SW 1271 (cell line): ENCODE measurements around the gene SLC35E1.

Experiments
- DNase-seq, 2 experiments: peaks; one replicate each; lab custom pipeline; 2025; lab: John Stamatoyannopoulos, UW

The SLC35E1 gene

DNA sequence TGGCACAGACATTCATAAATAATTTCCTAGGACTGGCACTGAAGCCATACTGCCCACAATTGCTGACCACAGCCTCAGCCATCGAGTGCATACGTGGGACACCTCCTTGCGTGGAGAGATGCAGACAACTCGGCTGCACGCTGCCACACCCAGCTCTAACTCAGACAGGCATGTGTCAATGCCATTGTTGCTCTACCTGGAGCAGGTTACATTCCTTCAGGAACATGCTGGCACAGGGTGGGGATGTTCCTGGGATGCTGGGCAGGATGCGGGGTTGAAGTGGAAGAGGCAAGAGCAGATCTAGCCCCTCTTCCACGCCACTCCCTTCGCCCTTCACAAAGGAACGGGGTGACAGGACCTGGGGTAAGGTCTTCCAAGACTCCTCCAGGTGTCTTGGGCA lies 24.2 kb upstream of the SLC35E1 start:
- DNase-seq: no peak

DNA sequence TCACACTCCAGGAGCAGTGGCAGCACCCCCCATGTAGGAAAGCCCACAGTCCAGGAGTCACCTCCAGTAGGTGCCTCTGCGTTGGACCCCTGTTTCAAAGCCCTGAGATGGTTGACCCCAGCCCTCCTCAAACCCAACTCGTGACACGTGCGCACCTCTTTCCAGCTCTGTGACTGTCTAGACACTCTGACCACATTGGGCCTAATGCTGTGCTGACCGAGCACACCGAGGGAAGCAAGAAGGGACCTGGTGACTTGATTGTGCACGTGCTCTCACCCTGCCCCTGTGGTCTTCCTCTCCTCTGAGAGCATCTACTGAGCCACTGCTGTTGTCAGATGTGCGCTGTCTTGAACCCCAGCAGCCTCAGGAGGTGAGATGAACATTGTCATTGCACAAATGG lies 22.9 kb upstream of the SLC35E1 start:
- DNase-seq: no peak

DNA sequence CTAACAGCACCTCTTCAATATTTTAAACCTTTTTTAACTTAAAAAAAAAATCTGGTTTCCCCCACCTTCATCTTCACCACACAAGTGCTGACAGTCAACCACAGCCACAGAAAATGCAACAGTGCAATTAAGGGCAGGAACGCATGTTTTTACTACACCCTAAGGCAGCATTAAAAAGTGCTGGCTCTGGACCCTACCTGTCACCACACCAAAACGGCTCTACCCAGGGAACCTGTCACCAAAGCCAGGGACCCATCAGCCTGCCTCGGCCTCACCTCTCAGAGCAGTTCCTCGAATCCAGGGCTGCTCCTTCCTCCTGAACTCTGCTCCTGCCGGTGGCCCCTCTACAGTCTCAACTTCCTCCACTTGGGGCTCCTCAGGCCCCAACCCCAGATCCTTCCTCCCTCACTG lies 22.5 kb upstream of the SLC35E1 start:
- no peak for DNase-seq

DNA sequence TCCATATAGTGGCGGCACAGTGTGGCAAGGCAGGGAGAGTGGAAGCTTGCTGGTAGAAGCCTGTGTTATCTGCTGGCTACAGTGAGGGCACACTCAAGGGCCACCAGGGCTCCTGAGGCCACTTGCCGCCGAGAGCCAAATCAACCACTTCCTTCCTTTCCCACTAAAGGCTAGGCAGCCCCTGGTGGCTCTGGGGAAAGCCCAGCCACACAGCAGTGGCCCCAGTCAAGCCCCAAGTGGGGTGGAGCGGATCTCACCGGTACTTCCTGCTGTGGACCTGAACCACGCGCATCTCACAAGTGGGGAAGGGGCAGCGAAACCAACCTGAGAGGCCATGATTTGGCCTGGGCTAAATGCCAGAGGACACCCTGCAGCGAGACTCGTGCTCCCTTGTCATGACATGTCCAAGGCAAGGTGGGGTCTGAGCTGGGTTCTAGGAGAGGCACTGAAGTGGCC lies 21.9 kb upstream of the SLC35E1 start:
- no peak for DNase-seq

DNA sequence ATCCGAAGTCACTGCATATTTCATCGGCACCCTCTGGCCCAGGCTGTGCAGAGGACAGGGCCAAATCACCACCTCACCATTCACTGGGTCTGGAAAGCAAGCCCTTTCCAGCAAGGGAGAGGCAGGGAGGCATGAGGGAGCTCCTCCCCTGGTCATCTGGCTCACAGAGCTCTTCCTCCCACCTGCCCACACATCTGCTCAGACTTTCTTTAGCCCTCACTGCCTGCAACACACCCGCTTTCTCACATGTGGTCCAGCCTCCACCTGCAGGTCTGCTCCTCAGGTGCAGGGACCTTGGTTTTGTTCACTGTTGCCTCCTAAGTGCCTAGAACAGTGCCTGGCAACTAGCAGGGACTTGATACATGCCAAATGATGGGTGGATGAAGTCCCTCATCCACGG lies 21.0 kb upstream of the SLC35E1 start:
- no peak for DNase-seq

DNA sequence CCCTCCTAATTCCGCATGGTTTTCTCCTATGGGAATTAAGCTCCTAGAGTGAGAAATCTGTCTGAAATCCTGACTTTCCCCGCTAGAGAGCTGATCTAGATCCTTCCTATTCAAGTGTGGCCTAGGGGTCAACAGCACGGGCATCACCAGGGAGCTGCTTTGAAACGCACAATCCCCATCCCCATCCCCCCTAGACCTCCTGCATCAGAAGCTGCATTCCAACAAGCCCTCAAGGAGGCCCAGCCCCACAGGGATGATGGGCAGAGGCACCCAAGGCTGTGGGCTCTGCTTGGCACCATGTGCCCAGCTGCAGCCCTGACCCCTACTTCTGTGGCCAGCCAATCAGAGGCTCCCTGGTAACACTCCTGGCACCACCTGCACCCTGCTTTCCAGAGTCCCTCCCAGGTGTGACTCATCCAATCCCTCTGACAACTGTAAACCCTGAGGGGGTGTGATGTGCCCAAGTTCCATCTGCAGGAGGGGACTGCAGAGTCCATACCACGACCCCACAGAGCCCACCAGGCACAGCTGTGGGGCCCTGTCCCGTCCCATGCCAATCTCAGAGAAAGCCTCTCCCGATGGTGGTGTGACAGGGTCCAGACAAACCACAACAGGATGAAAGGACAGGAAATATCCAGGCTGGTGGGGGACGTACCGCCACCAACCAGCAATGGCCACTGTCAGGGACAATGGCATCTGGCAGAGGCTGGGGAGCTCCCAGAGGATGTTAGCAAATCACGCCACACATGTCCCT lies 19.8 kb upstream of the SLC35E1 start:
- no peak for DNase-seq

DNA sequence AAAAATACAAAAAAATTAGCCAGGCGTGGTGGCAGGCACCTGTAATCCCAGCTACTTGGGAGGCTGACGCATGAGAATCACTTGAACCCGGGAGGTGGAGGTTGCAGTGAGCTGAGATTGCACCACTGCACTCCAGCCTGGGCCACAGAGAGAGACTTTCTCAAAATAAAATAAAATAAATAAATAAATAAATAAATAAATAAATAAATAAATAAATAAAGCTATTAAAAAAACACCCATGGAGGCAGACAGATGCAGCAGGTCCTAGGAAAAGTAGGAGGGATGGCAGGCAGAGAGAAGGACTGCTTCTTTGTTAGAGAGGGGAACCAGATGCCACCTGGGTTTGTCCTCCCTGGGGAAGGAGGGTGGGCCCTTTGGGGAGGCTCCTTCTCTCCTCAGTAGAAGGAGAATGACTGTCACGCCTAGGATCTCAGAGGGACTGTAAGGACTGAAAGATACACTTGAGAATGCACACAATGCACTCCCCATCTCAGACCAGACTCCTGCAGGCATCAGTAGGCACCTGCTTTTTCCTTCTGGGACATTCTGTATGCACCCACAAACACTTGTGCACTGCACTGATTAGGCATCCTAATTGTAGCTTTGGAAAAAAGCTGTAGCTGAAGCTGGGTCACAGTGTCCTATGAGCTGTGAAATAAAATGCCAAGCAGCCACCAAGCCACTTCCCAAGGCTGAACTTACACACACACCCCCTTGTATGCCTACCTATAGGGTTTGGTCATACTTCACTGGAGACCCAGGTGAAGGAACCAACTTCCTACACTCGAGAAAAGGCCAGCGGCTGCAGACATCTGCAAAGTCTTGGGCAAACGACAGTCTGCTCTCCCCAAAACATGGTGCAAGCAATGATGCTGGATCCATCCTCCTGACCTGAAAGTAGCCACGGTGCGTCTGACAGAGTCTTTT lies 18.9 kb upstream of the SLC35E1 start:
- DNase-seq: no peak

DNA sequence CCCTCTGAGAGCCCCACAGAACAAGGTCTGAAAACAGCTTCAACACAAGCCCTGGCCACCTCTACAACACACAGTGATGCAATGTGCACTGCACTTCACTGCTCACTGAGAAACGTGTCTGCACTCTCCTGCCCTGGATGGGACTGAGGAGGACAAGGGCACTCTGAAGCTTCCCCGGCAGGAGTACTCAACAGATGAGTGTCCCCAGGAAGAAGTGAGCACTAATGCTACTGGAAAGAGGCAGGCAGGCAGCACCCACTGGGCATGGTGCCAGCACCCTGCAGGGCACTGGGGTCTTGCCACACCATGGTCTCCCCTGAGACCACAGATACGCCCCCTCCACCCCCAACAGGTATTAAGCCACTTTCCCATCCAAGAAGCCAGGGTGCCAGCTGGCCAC lies 17.7 kb upstream of the SLC35E1 start:
- no peak for DNase-seq

DNA sequence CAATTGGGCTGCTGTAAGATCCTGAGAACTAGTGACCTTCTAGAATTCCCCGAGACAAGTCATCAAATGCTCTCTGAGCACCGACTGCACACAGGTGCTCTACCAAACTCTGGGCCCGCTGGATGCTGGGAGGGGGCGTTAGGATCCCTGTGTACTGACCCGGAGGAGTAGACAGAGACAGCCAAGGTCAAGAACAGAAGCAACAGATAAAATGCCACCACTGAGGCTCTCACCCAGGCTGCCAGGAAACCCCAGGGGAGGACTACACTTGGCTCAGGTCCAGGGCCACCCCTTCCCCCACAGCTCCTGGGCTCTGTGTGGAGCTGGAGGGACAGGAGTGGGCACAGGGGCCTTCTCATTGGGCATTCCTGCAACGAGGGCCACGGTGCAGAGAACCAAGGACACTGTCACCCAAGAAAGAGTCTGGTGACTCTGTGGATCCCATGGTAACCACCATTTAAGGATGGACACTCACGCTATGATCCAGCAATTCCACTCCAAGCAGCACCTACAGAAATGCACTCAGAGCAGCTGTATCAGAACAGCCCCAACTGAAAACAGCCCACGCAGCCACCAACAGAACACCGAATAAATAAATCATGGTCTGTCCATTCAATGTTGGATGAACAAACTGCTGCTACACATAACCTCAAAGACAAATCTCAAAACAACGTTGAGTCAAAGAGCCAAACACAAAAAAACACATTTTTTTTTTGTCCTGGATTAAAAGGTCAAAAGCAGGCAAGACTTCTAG lies 16.8 kb upstream of the SLC35E1 start:
- no peak for DNase-seq

DNA sequence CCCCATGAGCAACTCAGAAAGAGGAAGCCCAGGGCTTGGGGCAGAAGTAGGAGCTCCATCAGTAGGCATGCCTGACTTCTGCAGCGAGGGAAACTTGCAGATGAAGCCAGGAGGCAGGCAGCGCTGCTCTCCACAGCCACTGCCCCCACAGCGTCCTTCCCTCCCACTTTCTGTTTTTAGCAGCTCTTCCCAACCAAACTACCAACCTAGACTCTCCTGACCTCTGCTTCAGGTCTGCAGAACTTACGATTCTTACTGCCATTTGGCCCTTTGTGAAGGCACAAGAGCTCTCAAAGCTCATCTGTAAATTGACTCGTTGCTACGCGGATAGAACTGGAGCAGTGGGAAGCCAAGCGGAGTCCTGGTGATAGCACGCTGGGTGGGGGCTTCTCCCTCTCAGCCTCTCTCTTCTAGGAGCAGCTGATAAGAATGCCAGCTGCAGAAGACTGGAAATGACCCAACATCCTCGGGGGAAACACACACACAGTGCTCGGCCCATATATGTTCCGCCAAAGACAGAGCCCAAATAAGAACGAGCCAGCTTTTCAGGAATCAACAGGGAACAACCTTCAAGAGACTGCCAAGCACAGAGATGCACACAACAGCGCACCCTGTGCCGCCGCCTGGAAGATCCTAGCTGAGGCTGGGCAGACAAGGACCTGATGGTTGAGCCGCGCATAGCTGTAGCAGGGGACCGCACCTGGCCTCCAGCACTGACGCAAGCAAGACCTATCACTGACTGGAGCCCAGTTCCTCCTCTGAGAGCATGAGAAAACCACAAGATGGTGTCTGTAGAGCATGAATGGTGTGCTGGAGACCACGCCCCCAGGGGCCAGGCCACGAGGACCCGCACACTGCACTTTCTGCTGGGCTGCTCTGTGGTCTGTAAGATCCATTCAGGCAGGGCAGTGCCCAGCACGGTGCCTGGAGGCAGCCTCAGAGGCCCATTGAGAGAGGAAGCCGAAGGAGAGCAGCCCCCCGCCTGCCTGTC lies 15.9 kb upstream of the SLC35E1 start:
- DNase-seq: no peak

DNA sequence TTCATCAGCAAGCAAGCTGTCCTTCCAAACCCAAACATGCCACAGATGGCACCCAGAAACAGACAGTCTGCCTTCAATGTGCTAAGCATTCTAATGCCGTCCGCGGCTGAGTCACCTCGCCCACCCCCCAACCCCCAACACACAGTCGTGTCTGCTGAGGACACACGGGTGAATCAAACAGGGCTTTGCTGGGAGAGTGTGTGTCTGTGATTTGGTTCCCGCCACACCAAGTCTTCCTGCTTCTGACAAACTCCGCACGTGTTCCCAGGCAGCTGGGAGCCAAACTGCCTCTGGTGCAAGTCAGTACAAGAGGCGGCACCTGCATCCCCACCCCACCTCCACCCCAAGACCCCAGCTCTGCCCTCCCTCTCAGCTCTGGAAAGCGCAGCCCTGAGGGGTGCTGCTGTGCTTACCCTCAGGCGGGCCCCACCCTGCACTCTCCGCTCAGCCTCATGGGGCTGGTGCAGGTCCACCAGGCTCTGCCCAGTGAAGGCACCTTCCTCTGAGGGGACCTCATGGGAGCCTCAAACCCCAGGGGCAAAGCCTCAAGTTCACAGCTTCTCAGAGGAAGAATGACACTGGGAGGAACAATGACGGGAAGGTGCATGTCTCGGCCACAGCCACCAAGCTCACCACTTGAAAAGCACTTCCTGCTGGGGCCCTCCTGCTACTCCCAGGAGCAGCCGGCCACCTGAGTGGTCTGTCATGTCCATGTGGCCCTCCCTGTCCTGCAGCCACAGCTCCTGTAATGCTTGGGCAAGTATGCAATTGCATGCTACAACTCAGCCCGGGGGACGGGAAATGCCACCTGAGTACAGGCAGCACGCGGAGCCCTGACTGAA lies 15.0 kb upstream of the SLC35E1 start:
- no peak for DNase-seq

DNA sequence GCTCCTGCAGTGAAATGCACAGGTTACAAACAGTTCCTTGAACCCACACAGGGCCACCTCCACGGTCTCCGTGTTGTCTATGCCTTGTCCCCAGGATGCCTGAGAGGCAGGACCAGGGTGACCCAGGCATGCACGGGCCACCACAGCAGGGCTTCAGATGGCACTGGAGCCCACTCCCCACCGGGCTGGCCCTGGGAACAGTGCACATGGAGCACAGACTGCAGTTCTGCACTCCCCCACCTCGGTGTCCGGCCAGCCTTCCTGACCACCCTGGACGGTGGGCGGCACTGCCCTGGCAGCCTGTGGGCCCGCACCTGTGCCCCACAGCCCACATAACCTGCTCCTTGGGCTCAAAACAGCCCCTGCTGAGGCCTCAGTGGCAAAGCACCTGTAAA lies 14.3 kb upstream of the SLC35E1 start:
- DNase-seq: no peak

DNA sequence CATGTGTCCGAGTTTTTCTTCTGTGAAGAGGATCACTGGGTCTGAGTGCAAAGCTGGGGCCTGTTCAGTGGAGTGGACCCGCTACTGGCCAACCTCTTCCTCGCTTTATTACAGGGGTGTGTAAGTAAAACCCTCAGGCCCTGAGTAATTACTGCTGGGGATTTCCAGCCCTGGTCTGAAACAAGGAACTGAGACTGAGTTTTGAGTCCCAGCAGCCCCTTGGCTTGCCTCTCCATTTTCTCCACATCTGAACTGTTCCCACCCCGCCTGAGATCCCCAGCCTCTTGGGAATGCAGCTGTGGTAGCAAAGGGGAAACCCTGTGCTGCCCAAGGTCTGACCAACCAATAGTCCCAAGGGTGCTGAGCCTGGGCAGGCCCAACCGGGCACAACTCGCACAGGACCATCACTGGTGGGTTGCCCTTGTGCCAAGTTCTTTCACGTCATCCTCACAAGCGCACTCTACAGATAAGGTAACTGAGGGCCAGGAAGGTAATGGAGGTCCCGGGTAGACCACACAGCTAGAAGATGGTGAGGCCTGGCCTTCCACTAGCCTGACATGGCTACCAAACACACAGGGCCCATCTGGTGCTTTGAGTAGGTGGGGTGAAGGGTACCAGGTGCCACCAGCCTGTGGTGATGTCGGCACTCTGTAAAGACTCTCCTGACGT lies 13.7 kb upstream of the SLC35E1 start:
- DNase-seq: no peak

DNA sequence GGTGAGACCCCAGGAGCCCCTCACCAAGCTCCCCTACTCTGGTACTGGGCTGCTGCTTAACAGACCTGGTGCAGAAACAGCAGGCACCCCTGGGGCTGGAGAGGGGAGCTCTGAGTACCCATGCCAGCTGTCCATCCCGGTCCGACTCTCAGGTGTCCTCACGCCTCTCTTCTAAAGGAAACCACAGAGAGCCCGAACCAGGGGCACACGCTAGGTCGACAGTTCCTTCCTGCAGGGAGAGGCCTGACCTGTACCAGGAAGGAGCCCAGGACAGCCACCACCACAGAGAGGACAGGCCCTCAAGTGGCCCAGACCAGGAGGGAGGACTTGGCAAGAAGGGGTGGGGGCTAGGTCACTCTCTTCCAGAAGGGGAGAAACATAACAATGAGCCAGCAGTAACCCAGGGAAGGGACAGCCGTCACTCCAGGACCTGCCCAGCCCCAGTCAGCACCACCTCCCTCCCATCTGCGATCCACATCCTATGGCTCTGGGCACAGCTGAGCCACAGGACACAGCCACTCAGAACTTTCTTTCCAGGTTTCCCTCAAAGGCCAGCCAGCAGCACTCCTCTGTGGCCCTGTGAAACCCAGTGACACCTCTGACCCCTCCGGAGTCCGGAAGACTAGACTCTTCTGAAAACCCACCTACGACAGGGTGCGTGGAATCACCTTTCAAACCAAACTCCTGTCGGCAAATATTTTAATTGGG lies 13.0 kb upstream of the SLC35E1 start:
- DNase-seq: no peak

DNA sequence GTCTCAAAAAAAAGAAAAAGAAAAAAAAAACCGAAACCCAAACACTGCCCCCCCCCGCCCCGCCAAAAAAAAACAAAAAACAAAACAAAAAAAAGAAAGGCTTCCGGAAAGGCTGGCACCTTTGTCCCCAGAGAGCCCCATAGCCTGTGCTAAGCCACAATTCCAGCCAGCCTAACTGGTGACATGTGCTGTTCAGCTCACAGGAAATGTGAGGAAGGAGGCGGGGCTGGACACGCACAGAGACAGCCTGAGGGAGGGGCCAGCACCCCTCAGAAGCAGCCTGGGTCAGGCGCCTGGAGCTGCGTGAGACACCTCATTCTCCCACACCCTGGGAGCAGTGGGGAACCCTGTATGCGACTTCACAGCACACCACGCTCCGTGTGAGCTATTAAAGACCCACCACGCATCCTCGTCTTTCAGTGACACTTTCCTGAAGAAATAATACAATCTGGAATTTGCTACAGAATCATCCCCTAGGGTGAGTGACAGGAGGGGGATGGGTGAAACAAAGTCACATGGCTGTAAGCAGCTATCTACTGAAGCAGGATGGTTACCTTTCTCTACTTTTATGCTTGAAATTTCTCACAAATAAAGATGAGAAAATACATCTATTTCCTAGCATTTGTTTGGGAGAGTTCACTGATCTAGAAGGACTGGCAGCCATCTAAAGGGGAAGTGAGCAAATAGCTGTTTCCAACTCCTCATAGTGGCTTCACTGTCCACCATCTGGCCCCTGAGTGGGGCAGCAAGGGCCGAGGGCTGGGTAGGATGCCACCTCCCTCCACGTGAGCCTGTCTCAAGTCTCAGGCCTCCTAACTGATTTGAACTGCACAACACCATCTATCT lies 12.3 kb upstream of the SLC35E1 start:
- DNase-seq: peak; percentile 64 to 75

DNA sequence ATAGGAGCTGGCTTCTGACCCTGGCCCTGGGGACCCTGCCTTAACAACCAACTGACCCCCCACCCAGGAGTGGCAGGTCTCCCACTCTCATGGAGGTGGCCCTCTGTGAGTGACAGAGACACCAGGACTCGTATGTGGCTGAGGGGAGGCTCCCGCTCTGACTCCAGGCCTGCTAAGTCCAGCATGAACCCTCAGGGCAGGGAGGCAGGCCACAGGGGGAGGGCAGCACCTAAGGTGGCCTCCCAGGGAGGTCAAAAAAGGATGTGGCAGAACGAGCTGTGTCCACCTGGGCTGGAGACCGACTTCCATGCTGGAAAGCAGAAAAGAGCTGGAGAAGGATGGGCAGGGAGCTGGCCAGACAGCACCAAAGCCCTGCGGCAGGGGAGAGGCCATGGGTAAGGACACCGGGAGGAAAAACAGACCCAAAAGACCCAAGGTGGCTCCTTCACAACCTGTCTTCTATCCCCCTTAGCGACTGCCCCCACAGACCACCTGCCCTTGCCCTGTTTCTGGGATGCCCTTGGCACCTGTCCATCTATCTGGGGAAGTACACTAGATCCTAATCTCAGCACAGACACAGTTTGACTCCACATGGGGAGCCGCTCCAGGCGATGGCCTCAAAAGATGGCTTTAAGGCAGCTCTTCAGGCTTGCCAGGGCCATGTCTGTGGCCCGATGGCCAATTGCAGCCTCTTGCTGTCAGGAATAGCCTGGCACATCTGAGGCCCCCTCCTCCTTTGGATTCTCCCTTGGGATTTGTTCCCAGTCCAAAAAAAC lies 10.5 kb upstream of the SLC35E1 start:
- no peak for DNase-seq

DNA sequence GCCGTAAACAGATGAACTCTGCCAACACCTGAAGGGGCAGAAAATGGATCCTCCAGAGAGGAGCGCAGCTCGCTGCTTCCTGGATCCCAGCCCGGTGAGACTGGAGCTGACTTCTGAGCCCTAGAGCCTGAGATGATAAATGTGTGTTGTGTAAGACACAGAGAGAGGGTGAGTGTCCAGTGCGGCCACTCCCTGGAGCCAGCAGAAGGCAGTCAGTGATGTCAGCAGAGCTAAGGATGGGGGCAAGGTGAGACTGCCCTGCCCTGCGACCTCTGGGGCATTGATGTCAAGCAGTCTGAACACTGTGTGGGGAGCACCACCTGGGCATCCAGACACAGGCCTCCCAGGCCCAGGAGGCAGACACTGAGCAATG lies 9.7 kb upstream of the SLC35E1 start:
- DNase-seq: no peak
